Naive thymus-derived CD4-positive, alpha-beta T cell (primary cell): ENCODE data around the gene SPACA7. TPM values are rescaled to one million over a fixed set of nuclear protein-coding genes. Genes with fewer than 3 reads are reported as not detected.
"Not testable (repeated sequence)": the region's sequence is repeated elsewhere in the genome, so short reads cannot be mapped to it uniquely, and the experiment has no call there.

Experiments
- ATAC-seq: fragments of 150-1000 bp; cut with Tn5 transposase; 2 replicates; pipeline ENCODE4 v1.10.0; 2021; ENCODE audit warnings: mild to moderate bottlenecking, moderate library complexity
- CTCF ChIA-PET: fragments of 350-600 bp; sonication (Branson Sonifier 250); formaldehyde crosslinking; loops from one replicate; lab custom pipeline; 2021; ENCODE audit warnings: antibody characterized with exemption; lab: Charles Lee
- POLR2A ChIA-PET: fragments of 350-600 bp; sonication (Branson Sonifier 250); formaldehyde crosslinking; loops from one replicate; lab custom pipeline; 2021; ENCODE audit warnings: antibody characterized with exemption, inconsistent platforms; lab: Charles Lee
- DNase-seq, 9 donors: peaks; one replicate each; pipeline versions ENCODE4 v3.0.0 to v3.0.0-alpha.2; 2020 to 2022; ENCODE audit warnings: mixed read lengths in 1 of 9
- H3K27ac ChIP-seq: one replicate; pipeline ENCODE4 v1.7.0; 2013; ENCODE audit warnings: mild to moderate bottlenecking, low read depth, low read length, moderate library complexity
- H3K27me3 ChIP-seq, 2 donors: one replicate each; pipeline ENCODE4 v1.7.0; 2013; ENCODE audit warnings: low read length in 2 of 2, mild to moderate bottlenecking in 2 of 2, moderate library complexity in 2 of 2; ENCODE audit not compliant: control insufficient read depth in 2 of 2, insufficient read depth in 2 of 2
- H3K36me3 ChIP-seq, 3 experiments: 1 replicate in 2 of 3; 2 replicates in 1 of 3; pipeline ENCODE4 v1.7.0; 2013; ENCODE audit warnings: low read length in 3 of 3, mild to moderate bottlenecking in 3 of 3, moderate library complexity in 1 of 3; ENCODE audit not compliant: insufficient read depth in 3 of 3, control insufficient read depth in 2 of 3
- H3K4me1 ChIP-seq, 2 donors: one replicate each; pipeline ENCODE4 v1.7.0; 2013; ENCODE audit warnings: low read length in 2 of 2, mild to moderate bottlenecking in 2 of 2, moderate library complexity in 1 of 2; ENCODE audit not compliant: control insufficient read depth in 2 of 2, insufficient read depth in 2 of 2
- H3K4me3 ChIP-seq: 2 replicates; pipeline ENCODE4 v1.7.0; 2013; ENCODE audit warnings: mild to moderate bottlenecking, low read length
- H3K9me3 ChIP-seq, 3 experiments: 1 replicate in 2 of 3; 2 replicates in 1 of 3; pipeline ENCODE4 v1.7.0; 2013; ENCODE audit warnings: low read length in 3 of 3; ENCODE audit not compliant: control insufficient read depth in 2 of 3
- H3K27ac Mint-ChIP-seq, 9 donors: one replicate each; pipeline ENCODE4 v1.8.0; 2020 to 2022; ENCODE audit warnings: mixed read lengths in 9 of 9, mild to moderate bottlenecking in 8 of 9, moderate library complexity in 5 of 9, inconsistent platforms in 2 of 9
- H3K27me3 Mint-ChIP-seq, 5 donors: one replicate each; pipeline ENCODE4 v1.8.0; 2021 to 2022; ENCODE audit warnings: mixed read lengths in 5 of 5, mild to moderate bottlenecking in 1 of 5
- H3K36me3 Mint-ChIP-seq, 5 donors: one replicate each; pipeline ENCODE4 v1.8.0; 2020 to 2022; ENCODE audit warnings: mixed read lengths in 5 of 5, mild to moderate bottlenecking in 3 of 5, inconsistent platforms in 1 of 5
- H3K4me1 Mint-ChIP-seq, 7 donors: one replicate each; pipeline ENCODE4 v1.8.0; 2020 to 2022; ENCODE audit warnings: mixed read lengths in 7 of 7, mild to moderate bottlenecking in 3 of 7, inconsistent platforms in 1 of 7
- H3K4me3 Mint-ChIP-seq, 10 donors: one replicate each; pipeline ENCODE4 v1.8.0; 2020 to 2022; ENCODE audit warnings: mild to moderate bottlenecking in 10 of 10, mixed read lengths in 10 of 10, moderate library complexity in 6 of 10, inconsistent platforms in 2 of 10
- H3K9me3 Mint-ChIP-seq, 11 donors: one replicate each; pipeline ENCODE4 v1.8.0; 2020 to 2022; ENCODE audit warnings: mixed read lengths in 11 of 11, mild to moderate bottlenecking in 4 of 11, inconsistent platforms in 1 of 11, moderate library complexity in 1 of 11
- intact Hi-C, 2 donors: fragments of 100-400 bp; cut with micrococcal nuclease; formaldehyde crosslinking; loops; one replicate each; pipeline ENCODE4 v1.15.1; 2023
- polyA plus RNA-seq, 2 donors: library from polyadenylated mRNA; unstranded; fragments of 300-500 nt; fragmentation: Illumina TruSeq; gene quantifications; one replicate each; pipeline ENCODE4 v1.2.3, GENCODE V29; 2021
- total RNA-seq, 6 experiments: library from RNA in 5 of 6; stranded (reverse) in 5 of 6; gene quantifications; 1 replicate in 5 of 6; 2 replicates in 1 of 6; pipeline ENCODE4 v1.2.3 and lab custom pipeline; 2021 to 2026

Gene SPACA7
- total and polyA plus RNA-seq, 7 experiments from 2014 or later: not detected

- no peaks in the 10 kb centered on the region for H3K4me1 ChIP-seq
- no peaks in the 10 kb centered on the region for H3K9me3 ChIP-seq
- peaks cover 0 to 7% (median 0%) of the 10 kb centered on the region in 11 donors for H3K9me3 Mint-ChIP-seq
- H3K36me3 Mint-ChIP-seq: no peaks in the 10 kb centered on the region
- CTCF ChIA-PET: no interaction called here
- intact Hi-C loops: no loop called here
- POLR2A ChIA-PET: no interaction called here
- H3K36me3 ChIP-seq: no peaks in the 10 kb centered on the region
- H3K4me3 ChIP-seq: no peak overlapping the region
- no peak overlapping the region for H3K4me3 Mint-ChIP-seq
- H3K4me1 Mint-ChIP-seq: no peaks in the 10 kb centered on the region
- H3K27ac ChIP-seq: no peak overlapping the region
- no peak overlapping the region for H3K27ac Mint-ChIP-seq
- peaks cover 0 to 45% (median 3%) of the 10 kb centered on the region in 5 donors for H3K27me3 Mint-ChIP-seq
- H3K27me3 ChIP-seq: no peaks in the 10 kb centered on the region
- ATAC-seq: no peak
- no peak for DNase-seq
These were observed 21.0 kb downstream of the SPACA7 start for GRCh38 chr13:112397108-112397507.

GRCh38 chr13:112398347-112398746 is 22.2 kb downstream of the SPACA7 start:
- H3K36me3 ChIP-seq, H3K4me3 Mint-ChIP-seq, H3K4me1 ChIP-seq, H3K27ac ChIP-seq, H3K9me3 ChIP-seq, H3K27me3 ChIP-seq, H3K4me1 Mint-ChIP-seq, DNase-seq, H3K27ac Mint-ChIP-seq, intact Hi-C loops, H3K36me3 Mint-ChIP-seq, H3K9me3 Mint-ChIP-seq, CTCF ChIA-PET, POLR2A ChIA-PET, H3K4me3 ChIP-seq, ATAC-seq: not testable (repeated sequence)
- H3K27me3 Mint-ChIP-seq: peaks cover 3 to 43% (median 7%) of the 10 kb centered on the region in 5 donors

DNA sequence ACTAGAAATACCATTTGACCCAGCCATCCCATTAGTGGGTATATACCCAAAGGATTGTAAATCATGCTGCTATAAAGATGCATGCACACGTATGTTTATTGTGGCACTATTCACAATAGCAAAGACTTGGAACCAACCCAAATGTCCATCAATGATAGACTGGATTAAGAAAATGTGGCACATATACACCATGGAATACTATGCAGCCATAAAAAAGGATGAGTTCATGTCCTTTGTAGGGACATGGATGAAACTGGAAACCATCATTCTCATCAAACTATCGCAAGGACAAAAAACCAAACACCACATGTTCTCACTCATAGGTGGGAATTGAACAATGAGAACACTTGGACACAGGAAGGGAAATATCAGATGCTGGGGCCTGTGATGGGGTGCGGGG is 33.7 kb downstream of the SPACA7 start:
- H3K4me3 Mint-ChIP-seq, H3K4me1 Mint-ChIP-seq, H3K27ac ChIP-seq, H3K4me3 ChIP-seq, DNase-seq, CTCF ChIA-PET, H3K36me3 ChIP-seq, H3K27ac Mint-ChIP-seq, intact Hi-C loops, H3K27me3 ChIP-seq, POLR2A ChIA-PET, H3K4me1 ChIP-seq, ATAC-seq, H3K9me3 ChIP-seq: not testable (repeated sequence)
- Mint-ChIP-seq H3K9me3 (peaks cover 2 to 39% (median 24%) of the 10 kb centered on the region in 11 donors), H3K36me3 (peaks cover 0 to 14% (median 0%) of the 10 kb centered on the region in 5 donors), H3K27me3 (peaks cover 0 to 38% (median 19%) of the 10 kb centered on the region in 5 donors)

- H3K4me3 ChIP-seq: no peak overlapping the region
- no peak for DNase-seq
- H3K27me3 ChIP-seq: no peaks in the 10 kb centered on the region
- CTCF ChIA-PET: no interaction called here
- no peaks in the 10 kb centered on the region for H3K4me1 Mint-ChIP-seq
- peaks cover 11 to 92% (median 48%) of the 10 kb centered on the region in 11 donors for H3K9me3 Mint-ChIP-seq
- peaks cover 0 to 36% (median 8%) of the 10 kb centered on the region in 5 donors for H3K36me3 Mint-ChIP-seq
- intact Hi-C loops: no loop called here
- H3K36me3 ChIP-seq: no peaks in the 10 kb centered on the region
- no peak overlapping the region for H3K27ac ChIP-seq
- no peaks in the 10 kb centered on the region for H3K4me1 ChIP-seq
- no peak overlapping the region for H3K27ac Mint-ChIP-seq
- H3K27me3 Mint-ChIP-seq: peaks cover 0 to 43% (median 31%) of the 10 kb centered on the region in 5 donors
- ATAC-seq: no peak
- POLR2A ChIA-PET: no interaction called here
- H3K4me3 Mint-ChIP-seq: no peak overlapping the region
- H3K9me3 ChIP-seq: peaks cover 0 to 21% (median 4%) of the 10 kb centered on the region in 3 experiments
These were observed 40.5 kb downstream of the SPACA7 start for GRCh38 chr13:112416647-112417046.

GRCh38 chr13:112417079-112417478 is 40.9 kb downstream of the SPACA7 start:
- no peak overlapping the region for H3K4me3 Mint-ChIP-seq
- ChIA-PET POLR2A (no interaction called here), CTCF (no interaction called here)
- Histone ChIP-seq H3K27me3 (no peaks in the 10 kb centered on the region), H3K9me3 (peaks cover 0 to 21% (median 4%) of the 10 kb centered on the region in 3 experiments), H3K4me1 (no peaks in the 10 kb centered on the region), H3K4me3 (no peak overlapping the region), H3K36me3 (no peaks in the 10 kb centered on the region), H3K27ac (no peak overlapping the region)
- H3K36me3 Mint-ChIP-seq: peaks cover 0 to 36% (median 8%) of the 10 kb centered on the region in 5 donors
- peaks cover 11 to 94% (median 51%) of the 10 kb centered on the region in 11 donors for H3K9me3 Mint-ChIP-seq
- intact Hi-C loops: no loop called here
- H3K27me3 Mint-ChIP-seq: peaks cover 0 to 47% (median 31%) of the 10 kb centered on the region in 5 donors
- ATAC-seq (no peak), DNase-seq (no peak)
- H3K4me1 Mint-ChIP-seq: no peaks in the 10 kb centered on the region
- no peak overlapping the region for H3K27ac Mint-ChIP-seq

DNA sequence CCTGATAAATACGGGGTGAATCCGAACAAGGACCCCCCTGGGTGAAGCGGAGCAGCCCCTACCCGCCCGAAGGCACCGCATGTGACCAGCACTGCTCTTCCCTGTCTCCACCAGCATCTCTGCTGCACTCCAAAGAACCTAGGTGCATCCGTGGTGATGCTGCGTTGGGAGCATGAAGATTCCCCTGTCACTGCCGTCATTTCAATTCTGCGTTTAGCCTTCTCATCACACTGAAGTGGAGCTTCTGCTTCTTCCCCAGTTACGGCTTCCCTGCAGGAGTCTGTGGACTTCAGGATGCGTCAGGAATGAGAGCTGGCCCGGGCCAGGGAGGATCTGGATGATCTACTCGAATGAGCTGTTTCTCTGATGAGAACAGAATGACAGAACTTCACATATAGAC is 47.9 kb downstream of the SPACA7 start:
- Mint-ChIP-seq H3K36me3 (peaks cover 0 to 12% (median 4%) of the 10 kb centered on the region in 5 donors), H3K9me3 (peaks cover 13 to 73% (median 34%) of the 10 kb centered on the region in 11 donors), H3K27me3 (peaks cover 0 to 21% (median 13%) of the 10 kb centered on the region in 5 donors), H3K4me3 (no peak overlapping the region), H3K4me1 (no peaks in the 10 kb centered on the region), H3K27ac (no peak overlapping the region)
- H3K27ac ChIP-seq: no peak overlapping the region
- no peaks in the 10 kb centered on the region for H3K4me1 ChIP-seq
- POLR2A ChIA-PET: no interaction called here
- DNase-seq: no peak
- H3K36me3 ChIP-seq: no peaks in the 10 kb centered on the region
- H3K27me3 ChIP-seq: no peaks in the 10 kb centered on the region
- no peak for ATAC-seq
- intact Hi-C loops: no loop called here
- CTCF ChIA-PET: no interaction called here
- no peak overlapping the region for H3K4me3 ChIP-seq
- peaks cover 0 to 14% (median 0%) of the 10 kb centered on the region in 3 experiments for H3K9me3 ChIP-seq

GRCh38 chr13:112428704-112429103 is 52.5 kb downstream of the SPACA7 start:
- H3K9me3 ChIP-seq: peaks cover 0 to 8% (median 0%) of the 10 kb centered on the region in 3 experiments
- H3K27ac ChIP-seq: no peak overlapping the region
- ChIA-PET POLR2A (no interaction called here), CTCF (no interaction called here)
- no peak overlapping the region for H3K4me3 ChIP-seq
- Mint-ChIP-seq H3K4me3 (no peak overlapping the region), H3K36me3 (no peaks in the 10 kb centered on the region), H3K4me1 (no peaks in the 10 kb centered on the region), H3K9me3 (peaks cover 6 to 46% (median 17%) of the 10 kb centered on the region in 11 donors), H3K27ac (no peak overlapping the region), H3K27me3 (peaks cover 0 to 16% (median 9%) of the 10 kb centered on the region in 5 donors)
- intact Hi-C loops: no loop called here
- ATAC-seq: no peak
- no peaks in the 10 kb centered on the region for H3K4me1 ChIP-seq
- no peaks in the 10 kb centered on the region for H3K27me3 ChIP-seq
- DNase-seq: no peak
- no peaks in the 10 kb centered on the region for H3K36me3 ChIP-seq
